Ramos (cell line): ENCODE measurements around the gene PCBP4.
"Not testable (repeated sequence)": the region's sequence is repeated elsewhere in the genome, so short reads cannot be mapped to it uniquely, and the experiment has no call there.

Source experiments
- in situ Hi-C: fragments of 300-500 bp; cut with MboI; formaldehyde crosslinking; loops from one replicate; pipeline ENCODE4 v1.14.3; 2022; ENCODE audit warnings: low sequenced_read_pairs; ENCODE audit not compliant: unreplicated experiment

Gene PCBP4

DNA sequence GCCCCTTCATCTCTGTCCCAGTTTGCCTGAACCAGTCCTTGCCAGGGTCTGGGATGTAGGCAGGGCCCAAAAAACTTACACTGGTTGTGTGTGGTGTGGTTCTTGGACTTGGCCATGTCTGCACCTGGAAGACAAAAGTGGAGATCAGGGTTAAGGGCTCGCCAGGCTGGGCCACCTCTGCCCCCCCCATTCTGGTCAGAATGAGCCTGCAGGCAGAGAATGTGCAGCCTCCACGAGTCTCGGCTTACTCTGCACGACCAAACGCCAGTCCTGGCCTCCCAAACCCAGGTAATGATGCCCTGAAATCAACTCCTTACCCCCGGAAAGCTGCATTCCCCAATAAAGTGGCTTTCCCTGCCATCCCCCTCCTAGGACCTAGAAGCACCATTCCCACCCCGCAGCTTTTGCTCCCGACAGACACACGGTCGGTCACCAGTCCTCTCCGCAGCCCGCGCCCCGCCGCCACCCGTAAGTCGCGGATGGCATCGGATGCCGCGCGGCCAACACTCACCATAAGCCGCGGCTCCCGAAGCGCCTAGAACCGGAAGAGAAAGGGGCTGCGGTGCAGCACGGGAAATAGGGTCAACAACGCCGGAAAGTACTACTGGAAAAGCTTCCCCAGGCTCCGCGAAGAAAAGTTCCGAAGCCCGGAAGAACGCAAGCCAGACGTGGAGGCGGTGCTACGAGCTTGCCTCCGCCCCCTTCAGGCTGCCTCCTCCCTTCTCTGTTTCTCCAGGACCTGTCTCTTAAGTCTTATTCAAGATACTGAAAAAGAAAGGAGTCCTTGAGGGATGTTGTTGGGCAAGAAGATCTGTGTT lies 28.3 kb upstream of the PCBP4 start, which contains the start of gene RPL29:
RPL29 (minus strand) TSS at position 550 of the 818 bp plus-strand sequence; CDS start at position 116, 434 bp downstream.
- in situ Hi-C loops = no loop called here

DNA sequence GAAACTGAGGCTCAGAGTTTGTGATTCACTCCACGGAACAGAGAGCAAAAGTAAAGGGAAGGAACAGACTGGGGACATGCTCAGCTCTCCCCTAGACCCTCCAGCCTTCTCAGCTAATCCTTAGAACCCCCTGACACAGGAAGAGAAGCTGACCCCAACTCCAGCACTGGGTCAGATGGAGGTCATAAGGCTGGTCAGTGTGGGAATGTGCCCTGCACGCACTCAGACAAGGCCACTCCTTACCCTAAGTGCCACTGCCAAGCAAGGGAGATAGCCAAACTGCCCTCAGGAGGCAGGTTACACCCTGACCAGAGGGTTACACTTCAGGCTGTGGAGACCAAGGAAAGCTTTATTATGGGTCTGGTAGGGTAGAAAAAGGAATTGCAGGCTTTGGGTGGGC lies 27.3 kb upstream of the PCBP4 start:
- in situ Hi-C loops = no loop called here

DNA sequence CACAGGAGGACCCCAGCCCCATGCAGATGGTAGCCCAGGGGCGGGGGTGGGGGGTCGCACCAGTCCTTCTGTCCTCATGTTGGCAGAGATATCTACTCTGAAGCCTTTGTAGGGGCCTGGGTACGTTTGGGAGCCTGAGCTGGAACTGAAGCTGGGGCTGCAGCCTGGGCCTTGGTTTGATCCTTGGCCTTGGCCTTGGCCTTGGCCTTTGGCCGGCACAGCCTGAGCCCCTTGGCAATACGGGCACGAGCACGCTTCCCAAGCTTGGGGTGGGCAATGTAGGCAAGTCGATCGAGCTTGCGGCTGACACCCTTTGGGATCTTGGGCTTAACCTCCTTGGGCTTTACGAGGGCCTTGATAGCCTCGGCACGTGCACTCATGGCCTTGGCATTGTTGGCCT lies 26.4 kb upstream of the PCBP4 start:
- in situ Hi-C loops = not testable (repeated sequence)

DNA sequence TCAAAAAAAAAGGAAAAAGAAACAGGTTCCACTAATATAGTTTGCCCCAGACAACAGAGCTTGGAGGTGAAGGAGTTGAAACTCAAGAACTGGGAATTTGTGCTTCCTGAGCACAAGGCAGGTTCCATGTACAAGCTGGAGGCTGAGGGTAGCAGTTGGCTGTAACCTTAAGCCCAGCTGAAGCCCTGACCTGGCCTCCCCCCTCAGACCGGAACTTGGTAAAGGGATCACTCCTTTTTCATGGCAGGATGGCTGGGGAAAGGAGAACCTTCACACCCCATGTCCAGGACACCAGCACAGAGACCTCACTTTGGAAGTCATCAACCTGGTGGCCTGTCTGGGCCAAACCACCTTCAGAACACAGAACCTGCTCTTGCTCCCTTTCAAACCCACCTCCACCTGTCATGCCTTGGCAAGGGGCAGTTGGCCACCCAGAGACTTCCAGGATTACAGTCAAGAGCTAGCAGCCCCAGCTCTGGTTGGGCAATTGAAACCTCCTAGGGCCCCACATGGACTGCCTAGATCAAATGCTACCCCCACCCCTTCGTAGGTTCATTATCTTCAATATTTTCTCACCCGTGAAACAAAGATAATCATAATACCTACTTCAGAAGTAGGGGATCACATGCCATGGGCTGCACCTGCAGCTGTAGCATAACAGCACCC lies 24.9 kb upstream of the PCBP4 start:
- in situ Hi-C loops = no loop called here

DNA sequence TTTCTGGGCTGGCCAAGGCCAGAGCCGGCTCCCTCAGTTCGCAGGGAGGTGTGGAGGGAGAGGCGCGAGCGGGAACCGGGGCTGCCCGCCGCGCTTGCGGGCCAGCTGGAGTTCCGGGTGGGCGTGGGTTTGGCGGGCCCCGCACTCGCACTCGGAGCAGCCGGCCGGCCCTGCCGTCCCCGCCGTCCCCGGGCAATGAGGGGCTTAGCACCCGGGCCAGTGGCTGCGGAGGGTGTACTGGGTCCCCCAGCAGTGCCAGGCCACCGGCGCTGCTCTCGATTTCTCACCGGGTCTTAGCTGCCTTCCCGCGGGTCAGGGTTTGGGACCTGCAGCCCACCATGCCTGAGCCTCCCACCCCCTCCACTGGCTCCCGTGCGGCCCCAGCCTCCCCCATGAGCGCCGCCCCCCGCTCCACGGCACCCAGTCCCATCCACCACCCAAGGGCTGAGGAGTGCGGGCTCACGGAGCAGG lies 23.3 kb upstream of the PCBP4 start:
- in situ Hi-C loops = not testable (repeated sequence)

DNA sequence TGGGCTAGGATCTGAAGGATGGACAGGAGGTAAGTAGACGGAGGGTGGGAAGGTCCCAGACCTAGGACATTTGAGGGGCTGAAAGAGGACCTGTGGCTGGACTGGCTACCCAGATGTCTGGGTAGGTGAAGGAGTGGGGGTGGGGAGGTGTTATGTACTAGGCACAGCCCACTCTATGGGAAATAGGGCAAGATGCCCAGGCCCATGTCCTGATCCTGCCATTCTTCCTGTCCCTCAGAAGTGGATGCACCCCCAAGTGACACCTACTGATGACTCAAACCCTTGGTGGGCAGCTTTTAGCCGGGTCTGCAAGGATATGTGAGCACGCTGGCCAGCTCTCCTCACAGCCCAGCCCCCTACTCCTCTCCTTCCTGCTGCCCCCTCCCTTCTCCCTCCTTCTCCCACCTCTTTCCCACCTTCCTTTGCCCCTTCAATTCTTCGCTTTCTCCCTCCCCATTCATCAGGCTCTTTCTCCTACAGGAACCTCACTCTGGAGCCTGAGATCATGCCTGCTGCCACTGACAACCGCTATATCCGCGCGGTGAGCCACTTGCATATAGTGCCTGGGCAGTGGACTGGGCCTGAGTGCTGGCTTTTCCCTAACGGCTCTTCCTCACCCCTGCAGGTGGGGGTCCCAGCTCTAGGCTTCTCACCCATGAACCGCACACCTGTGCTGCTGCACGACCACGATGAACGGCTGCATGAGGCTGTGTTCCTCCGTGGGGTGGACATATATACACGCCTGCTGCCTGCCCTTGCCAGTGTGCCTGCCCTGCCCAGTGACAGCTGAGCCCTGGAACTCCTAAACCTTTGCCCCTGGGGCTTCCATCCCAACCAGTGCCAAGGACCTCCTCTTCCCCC lies 21.3 kb upstream of the PCBP4 start:
- in situ Hi-C loops = no loop called here

DNA sequence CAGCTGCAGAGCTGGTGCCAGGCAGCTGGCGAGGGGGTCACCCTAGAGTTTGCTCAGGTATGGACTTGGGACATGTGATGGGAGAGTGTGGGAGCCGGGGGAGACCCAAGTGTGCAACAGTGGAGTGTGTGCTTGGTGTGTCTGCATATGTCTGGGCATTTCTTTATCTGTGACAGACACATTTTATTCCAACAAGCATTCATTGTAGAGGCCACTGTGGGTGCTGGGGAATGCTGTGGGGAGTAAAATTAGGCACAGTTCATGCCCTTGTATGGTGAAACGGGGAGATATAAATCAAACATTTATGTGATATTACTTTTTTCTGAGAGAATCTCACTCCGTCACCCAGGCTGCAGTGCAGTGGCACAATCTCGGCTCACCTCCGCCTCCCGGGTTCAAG lies 20.3 kb upstream of the PCBP4 start:
- in situ Hi-C loops = no loop called here

DNA sequence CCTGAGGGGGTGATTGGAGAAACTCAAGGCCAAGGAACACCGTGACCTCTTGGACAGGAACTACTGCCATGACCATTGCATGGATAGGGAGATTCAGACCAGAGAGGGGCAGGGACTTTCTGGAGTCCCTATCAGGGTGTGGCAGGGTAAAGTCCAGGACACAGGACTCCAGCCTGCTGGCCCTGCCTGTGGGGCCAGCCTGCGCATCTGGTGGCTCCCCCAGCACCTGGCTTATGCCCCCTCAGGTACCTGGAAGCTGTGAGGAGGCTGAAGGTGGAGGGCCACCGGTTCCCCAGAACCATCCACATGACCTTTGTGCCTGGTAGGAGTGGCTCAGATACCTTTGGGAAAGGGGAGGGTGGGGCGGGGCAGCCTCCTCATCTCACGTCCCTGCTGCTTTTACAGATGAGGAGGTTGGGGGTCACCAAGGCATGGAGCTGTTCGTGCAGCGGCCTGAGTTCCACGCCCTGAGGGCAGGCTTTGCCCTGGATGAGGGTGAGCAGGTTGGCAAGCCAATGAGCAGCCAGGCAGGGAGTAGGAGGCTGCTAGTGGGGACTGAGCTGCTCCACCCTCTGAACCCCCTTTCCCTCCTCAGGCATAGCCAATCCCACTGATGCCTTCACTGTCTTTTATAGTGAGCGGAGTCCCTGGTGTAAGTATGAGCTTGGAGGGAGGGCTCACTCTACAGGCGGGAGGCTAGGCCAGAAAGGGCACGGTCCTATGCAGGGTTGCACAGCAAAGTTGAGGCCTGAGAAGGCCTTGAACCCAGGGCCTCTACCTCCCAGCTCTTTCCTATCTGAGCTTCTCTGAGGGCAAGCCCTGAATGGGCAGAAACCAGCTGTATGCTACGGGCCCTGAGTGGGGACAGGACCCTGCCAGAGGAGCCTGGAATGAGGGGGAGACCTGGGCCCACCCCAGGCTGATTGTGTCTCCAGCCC lies 19.0 kb upstream of the PCBP4 start:
- in situ Hi-C loops = no loop called here

DNA sequence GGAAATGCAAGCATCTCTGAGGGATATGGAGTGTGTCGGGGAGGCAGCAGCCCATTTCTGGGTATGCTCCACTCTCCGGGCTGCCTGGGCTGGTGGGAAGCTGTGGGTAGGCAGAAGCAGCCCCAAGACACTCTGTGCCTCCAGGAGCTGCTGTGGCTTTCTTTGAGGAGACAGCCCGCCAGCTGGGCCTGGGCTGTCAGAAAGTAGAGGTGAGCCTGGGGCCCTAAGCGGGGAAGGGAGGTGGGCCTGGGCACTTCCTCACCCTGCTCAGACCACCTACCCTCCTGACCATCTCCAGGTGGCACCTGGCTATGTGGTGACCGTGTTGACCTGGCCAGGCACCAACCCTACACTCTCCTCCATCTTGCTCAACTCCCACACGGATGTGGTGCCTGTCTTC lies 17.8 kb upstream of the PCBP4 start:
- in situ Hi-C loops = no loop called here

DNA sequence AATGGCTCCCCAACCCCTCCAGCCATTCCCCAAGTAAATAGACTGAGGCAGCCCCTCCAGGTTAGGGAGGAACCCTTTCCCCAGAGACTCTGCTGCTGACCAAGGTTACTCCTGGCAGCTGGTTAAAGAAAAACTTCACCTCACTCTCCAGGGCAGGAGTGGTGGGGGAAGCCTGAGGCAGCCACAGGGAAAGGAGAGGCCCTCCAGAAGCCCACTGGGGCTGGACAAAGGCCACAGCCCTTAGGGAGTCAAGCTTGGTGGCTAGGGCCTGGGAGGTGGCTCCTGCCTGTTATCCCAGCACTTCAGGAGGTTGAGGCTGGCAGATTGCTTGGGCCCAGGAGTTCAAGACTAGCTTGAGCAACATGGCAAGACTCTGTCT lies 17.0 kb upstream of the PCBP4 start:
- in situ Hi-C loops = no loop called here

DNA sequence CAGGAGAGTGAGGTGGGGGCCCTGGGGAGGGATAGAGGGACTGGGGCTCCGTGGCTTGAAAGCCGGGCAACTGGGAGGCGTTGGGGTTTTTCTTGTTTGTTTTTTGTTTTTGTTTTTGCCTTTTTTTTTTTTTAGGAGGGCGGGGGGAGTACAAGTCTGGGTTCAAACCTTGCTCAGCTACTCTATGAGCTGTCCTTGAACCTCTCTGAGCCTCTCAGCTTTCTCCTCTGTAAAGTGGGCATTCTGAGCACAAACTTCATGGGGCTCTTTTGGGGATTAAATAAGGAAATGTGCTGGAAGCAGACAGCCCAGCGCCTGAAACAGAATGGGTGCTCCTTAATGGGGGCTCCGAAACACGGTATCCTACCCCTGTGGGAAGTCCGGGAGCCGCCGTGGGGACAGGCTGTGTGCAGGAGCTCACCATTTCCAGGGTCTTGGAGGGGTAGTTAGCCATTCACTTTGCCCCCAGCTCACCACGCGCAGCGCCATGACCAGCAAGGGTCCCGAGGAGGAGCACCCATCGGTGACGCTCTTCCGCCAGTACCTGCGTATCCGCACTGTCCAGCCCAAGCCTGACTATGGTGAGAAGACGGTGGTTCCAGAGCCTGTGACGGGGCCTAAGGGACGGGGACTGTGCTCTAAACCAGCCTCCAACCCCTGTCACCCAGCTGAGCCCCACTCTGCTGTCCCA lies 16.5 kb upstream of the PCBP4 start:
- in situ Hi-C loops = no loop called here

DNA sequence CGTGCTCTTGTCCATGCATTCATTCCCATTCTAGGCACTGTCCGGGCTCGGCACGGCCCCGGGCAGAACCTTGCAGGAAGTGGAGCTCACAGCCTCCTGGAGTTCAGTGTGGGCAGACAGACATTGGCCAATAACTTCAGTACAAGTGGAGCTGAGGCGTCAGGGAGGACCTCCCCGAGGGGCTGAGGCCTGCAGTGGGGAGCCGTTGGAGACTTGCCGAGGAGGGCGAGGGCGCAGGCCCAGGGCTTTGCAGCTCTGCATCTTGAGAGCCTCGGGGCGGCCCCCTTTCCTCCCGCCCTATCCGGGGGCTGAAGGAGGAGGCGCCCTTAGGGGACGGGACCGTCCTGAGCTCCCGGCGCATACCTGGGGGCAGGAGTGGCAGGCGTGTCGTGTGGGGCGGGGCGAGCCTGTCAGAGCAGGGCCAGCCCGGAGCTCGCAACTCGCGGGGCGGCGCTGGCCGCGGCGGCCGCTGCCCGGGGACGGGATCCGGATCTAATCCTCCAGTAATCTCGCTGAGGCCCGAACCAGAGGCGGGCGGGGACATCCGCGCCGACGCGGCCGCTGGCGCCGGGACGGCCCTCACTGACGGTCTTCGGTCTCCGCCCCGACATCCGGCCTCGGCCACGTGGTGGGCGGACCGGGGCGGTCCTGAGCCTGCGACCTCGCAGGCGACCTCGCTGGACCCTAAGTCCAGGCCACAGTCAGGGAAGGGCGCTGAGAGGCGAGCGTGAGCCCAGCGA lies 15.8 kb upstream of the PCBP4 start, which contains the start of gene ACY1:
ACY1 (plus strand) TSS at position 698 of the 740 bp plus-strand sequence. CDS start 530 bp downstream, outside the sequence.
- in situ Hi-C loops = no loop called here

DNA sequence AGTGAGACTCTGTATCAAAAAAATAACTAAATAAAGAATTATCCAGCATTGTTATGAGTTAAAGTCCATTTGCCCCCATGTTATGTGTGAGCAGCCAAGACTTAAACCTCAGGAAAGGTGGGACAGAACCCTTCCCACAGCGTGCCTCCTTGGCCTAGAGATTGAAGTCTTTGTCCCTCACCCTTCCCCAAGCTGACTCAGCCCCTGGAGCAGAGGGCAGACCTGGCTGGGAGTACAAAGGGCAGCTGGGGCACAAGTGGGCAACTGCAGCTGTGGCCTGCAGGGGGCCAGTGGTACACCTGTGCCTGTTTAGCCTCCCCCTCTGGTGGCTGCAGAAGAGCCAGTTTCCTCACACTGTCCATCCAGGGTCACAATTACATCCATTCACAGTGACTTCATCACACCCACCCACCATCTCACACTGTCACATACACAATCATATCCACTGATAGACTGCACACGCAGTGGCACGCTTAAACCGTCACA lies 15.1 kb upstream of the PCBP4 start:
- in situ Hi-C loops = no loop called here

DNA sequence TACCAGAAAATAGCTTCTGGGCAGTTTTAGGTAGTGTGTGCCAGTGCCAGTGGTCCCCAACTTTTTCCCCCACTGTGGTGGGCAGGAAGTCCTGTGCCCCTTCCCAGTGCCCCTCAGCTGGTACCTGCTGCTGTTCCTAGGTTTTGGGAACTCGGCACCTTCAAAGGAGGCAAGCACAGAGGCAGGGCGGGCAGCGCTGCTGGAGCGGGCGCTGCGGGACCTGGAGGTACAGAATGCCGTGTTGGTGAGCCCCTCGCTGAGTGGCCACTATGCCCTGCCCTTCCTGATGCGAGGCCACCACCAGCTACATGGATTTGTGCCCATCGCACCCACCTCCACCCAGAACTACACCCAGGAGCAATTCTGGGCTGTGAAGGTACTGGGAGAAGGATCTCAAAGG lies 13.0 kb upstream of the PCBP4 start:
- in situ Hi-C loops = no loop called here

DNA sequence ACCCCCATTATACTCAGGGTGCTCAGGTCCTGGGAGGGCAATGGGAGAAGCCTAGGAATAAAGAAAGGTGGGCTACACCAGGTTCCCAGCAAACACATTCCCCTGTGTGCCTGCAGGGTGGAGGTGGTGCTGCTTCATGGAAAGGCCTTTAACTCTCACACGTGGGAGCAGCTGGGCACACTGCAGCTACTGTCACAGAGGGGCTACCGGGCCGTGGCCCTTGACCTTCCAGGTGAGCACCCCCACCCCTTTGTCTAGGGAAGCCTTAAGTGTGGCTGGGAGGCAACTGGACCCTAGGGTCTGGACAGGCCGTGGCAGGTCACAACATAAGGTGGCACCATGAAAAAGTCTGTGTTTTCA lies 10.9 kb upstream of the PCBP4 start:
- in situ Hi-C loops = no loop called here

DNA sequence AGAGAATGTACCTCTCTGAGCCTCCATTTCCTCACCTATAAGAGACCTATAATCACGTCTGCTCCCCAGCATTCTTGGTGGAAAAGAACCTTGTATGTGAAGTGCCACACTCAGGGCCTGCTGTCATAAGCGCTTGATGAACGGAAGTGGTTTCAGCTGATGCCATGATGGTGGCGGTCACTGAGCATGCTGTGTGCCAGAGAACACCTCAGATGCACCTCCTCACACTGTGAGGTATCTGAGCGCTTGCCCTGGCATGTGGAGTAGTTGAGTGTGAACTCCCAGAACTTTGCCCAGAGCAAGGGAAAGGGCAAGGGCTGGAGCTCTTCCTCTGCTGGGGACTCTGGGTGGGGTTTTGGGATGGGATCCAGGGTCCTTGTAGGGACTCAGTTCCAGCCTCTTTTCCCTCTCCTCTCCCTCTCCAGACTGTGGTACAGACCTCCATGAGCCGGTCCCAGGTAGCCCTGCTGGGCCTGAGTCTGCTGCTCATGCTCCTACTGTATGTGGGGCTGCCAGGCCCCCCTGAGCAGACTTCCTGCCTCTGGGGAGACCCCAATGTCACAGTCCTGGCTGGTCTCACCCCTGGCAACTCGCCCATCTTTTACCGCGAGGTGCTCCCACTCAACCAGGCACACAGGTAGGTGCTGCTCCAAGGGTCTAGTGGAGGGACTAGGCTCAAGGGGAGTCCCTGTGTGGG lies 10.3 kb upstream of the PCBP4 start:
- in situ Hi-C loops = no loop called here

DNA sequence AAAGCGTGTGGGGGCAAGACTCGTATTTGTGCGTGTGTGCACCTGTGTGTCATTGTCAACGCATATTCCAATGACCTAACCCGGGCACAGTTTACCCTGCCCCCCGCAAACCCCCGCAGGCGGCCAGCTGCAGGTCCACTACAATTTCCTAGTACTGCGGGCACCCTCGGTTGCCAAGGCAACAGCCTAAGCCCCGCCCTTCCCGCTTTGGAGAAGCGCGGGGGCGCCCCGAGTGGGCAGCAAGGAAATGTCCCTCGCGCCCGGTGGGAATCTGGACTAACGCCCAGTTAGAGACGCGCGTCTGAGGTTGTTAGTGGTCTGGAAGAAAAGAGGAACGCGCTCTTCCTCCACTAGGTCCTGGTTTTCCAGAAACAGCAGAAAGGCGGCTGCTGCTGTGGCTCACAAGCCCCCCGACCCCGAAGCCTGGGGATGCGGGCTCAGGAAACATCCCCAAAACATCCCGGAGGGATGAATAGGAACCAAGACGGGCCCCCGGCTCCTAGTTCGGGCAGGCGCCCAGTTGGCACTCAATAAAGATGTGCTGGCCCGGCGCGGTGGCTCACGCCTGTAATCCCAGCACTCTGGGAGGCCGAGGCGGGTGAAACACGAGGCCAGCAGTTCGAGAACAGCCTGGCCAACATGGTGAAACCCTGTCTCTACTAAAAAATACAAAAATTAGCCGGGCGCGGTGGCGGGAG lies 8.7 kb upstream of the PCBP4 start:
- in situ Hi-C loops = no loop called here
